SKM-1 (cell line): ENCODE data around the gene SRPX2.

Experiments
- DNase-seq: peaks from one replicate; lab custom pipeline; 2025; ENCODE audit not compliant: unreplicated experiment; lab: John Stamatoyannopoulos, UW

Gene SRPX2

GRCh38 chrX:100649550-100650356 is 5.8 kb downstream of the SRPX2 start:
- DNase-seq: no peak

DNA sequence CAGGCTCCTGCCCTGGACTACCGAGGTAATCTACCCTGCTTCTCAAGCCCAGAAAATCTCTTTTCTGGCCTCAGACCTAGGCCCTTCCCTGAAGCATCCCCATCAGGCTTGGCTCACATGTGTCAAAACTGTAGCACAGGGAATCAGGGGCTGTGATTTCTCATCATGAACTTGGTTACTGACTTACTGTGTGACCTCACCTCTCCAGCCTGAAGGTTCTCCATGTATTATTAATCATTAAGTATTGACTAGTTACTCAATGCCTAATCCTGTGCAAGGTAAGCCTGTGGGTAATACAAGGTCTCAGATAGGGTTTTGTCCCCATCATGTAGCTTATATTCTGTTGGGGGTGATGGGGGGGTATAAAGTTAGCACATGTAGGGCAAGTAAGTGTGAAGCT is 6.8 kb downstream of the SRPX2 start:
- no peak for DNase-seq

- DNase-seq: no peak
Observed at GRCh38 chrX:100652266-100652665, 8.3 kb downstream of the SRPX2 start.

- DNase-seq: no peak
Observed at GRCh38 chrX:100654261-100654660, 10.3 kb downstream of the SRPX2 start.

- DNase-seq: no peak
Observed at GRCh38 chrX:100658941-100659381, 15.0 kb downstream of the SRPX2 start.

DNA sequence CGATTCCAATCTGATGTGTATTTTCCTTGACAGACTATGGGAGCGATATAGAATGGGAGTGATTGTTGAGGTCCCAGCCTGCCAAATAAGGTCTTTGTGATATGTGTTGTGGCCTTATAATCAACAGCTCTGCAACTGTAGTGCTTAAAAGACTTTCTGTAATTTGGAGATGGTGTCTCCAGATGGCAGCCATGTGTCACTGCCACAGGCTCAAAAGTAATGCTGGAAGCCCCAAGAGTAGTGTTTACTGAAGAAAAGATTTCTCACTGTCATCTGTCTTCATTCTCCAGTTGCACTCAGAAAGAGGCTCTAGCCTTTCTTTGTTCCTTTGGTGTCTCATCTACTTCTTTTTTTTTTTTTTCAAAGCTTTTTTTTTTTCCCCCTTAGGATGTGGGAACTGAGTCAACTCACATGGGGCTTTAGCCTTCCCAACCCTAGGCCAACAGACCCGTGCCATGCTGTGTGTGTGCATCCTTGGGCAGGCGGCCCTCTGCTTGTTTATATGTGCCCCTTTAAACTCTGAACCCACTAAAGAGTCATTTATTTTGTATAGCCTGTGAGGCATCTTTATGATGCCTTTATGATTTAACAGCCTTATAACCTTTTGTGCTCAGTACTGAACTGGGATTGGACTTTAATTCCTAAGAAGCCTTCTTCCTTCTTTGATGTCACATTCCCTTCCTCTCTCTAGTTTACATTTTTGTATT is 15.6 kb downstream of the SRPX2 start:
- DNase-seq: no peak

GRCh38 chrX:100662170-100662569 is 18.2 kb downstream of the SRPX2 start:
- no peak for DNase-seq

- DNase-seq: no peak
Observed at GRCh38 chrX:100662796-100663195, 18.8 kb downstream of the SRPX2 start.

- DNase-seq: no peak
Observed at GRCh38 chrX:100663642-100664041, 19.6 kb downstream of the SRPX2 start.

DNA sequence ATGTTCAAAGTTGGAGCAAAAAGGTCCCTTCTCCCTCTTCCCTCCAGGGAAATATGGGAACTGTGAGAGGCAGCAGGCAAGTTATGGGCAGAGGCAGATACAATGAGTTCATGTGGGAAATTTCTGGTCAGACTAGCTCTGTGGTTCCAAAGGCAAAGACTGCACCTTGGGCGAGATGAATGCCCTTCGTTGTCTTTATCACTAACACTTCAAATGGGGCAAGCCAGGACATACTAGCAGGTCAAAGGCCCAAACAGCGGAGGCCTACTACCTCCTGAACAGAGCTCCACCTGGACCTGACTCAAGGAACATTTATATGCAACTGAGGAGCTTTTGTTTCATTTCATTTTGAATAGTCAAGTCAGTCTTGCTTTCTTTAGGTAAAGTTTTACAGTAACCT is 29.0 kb downstream of the SRPX2 start:
- DNase-seq: no peak

DNA sequence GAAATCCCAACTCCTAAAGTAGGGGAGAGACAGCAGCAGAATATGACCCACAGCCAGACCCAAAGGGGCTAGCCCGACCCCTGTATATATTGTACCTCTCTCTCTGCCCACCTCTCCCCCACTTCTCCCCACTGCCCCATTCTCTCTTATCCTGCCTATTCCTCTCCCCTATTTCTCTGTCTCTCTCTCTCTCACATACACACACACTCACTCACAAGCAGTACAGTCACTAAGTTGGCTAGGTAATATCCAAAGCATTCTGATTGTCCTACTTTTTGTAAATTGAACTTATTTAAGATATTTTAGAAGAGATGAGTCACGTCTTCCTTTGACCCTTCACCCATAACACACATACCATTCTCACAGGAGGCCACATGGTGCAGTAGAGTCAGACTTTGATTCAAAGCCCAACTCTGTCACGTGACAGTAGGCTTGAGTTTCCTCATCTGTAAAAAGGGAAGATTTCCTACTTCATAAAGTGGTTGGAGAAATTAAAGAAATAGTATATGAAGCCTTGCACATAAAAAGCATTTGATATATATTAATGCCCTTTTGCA is 29.5 kb downstream of the SRPX2 start:
- DNase-seq: no peak

- peak; percentile 26 for DNase-seq
Observed at GRCh38 chrX:100674705-100675104, 30.7 kb downstream of the SRPX2 start.

DNA sequence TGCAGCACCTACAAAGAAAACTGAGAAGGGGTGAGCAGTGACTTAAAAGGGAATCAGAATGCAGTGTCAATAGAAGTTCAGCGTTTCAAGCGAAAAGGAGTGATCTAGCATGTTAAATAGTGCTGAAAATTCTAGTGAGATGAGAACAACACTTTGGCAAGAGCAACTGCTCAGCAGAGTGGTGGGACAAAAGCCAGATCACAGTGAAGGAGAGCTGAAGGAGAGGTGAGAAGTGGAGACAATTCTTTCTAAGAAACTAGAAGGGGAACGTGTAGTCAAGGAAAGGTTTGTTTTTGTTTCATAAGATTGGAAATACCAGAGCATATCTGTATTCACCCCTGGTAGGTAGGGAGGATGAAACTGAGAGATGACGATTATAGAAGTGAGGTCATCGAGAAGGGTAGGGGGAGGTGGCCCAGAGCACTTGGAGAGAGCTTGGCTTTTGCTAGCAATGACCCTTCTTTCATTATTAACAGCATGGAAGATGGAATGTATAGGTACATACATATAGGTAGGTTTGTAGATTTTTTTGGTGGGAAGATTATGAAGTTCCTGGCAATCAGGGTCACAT is 33.7 kb downstream of the SRPX2 start:
- no peak for DNase-seq

GRCh38 chrX:100680756-100681155 is 36.8 kb downstream of the SRPX2 start:
- no peak for DNase-seq

- no peak for DNase-seq
Observed at GRCh38 chrX:100681599-100681998, 37.6 kb downstream of the SRPX2 start.

DNA sequence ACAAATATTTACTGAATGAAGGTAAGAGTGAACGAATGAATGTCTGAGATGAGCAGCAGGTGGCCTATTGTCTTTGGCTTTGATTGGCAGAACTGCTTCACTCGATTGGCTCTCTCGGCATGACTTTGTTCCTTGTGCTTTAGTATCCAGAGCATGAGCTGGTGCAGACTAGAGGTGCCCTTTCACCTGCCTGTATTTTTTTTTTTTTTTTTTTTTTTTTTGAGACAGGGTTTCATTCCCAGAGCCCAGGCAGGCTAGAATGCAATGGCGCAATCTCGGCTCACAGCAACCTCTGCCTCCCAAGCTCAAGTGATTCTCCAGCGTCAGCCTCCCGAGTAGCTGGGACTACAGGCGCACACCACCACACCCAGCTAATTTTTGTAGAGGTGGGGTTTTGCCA is 38.9 kb downstream of the SRPX2 start:
- no peak for DNase-seq

GRCh38 chrX:100685284-100685996 is 41.4 kb downstream of the SRPX2 start:
- DNase-seq: peak; percentile 21

GRCh38 chrX:100685997-100686305 is 42.0 kb downstream of the SRPX2 start:
- no peak for DNase-seq

- DNase-seq: no peak
Observed at GRCh38 chrX:100687128-100687527, 43.1 kb downstream of the SRPX2 start.

- DNase-seq: no peak
Observed at GRCh38 chrX:100687546-100687945, 43.5 kb downstream of the SRPX2 start.

DNA sequence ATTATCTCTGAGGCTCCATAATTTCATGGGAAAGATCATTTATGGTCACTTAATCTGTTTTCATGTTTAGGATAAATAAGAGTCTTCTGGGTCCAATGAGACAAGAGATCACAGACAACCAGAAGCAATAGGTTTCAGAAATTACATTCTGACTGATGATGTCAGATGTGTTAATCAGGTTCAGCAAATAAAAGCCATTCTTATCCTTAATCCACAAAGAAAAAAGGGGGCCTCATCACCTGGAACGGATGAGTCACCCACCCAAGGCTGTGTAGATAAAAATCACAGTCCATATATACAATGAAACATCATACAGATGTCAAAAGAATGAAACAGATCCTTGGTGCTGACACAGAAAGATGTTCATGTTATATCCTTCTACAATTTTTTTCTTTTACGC is 51.3 kb downstream of the SRPX2 start:
- no peak for DNase-seq
